WTC11 (cell line): ENCODE measurements around the gene TMEM151B. TPM values are rescaled to one million over a fixed set of nuclear protein-coding genes. Genes with fewer than 3 reads are reported as not detected.

Source experiments
- ATAC-seq: fragments of 200-7000 bp; cut with Tn5 transposase; 2 replicates; pipeline ENCODE4 v1.10.0; 2021; ENCODE audit warnings: mild to moderate bottlenecking, moderate library complexity
- CTCF ChIA-PET: fragments of 300-600 bp; sonication (Branson Sonifier 250); formaldehyde crosslinking; loops from one replicate; lab custom pipeline; 2021; ENCODE audit warnings: antibody characterized with exemption; lab: Charles Lee
- POLR2A ChIA-PET: fragments of 350-600 bp; sonication (Branson Sonifier 250); formaldehyde crosslinking; loops from one replicate; lab custom pipeline; 2021; ENCODE audit warnings: antibody characterized with exemption; lab: Charles Lee
- DNase-seq: peaks from one replicate; pipeline ENCODE4 v3.0.0; 2021; ENCODE audit warnings: low spot score
- H3K27ac Mint-ChIP-seq: 2 replicates; pipeline ENCODE4 v1.8.0; 2021; ENCODE audit warnings: mixed read lengths
- H3K27me3 Mint-ChIP-seq: 2 replicates; pipeline ENCODE4 v1.8.0; 2021; ENCODE audit warnings: low read depth, mild to moderate bottlenecking, moderate library complexity, mixed read lengths
- H3K36me3 Mint-ChIP-seq: 2 replicates; pipeline ENCODE4 v1.8.0; 2021; ENCODE audit warnings: mixed read lengths
- H3K4me1 Mint-ChIP-seq: 2 replicates; pipeline ENCODE4 v1.8.0; 2022; ENCODE audit warnings: mixed read lengths
- H3K4me3 Mint-ChIP-seq: 2 replicates; pipeline ENCODE4 v1.8.0; 2021; ENCODE audit warnings: mild to moderate bottlenecking, moderate library complexity, mixed read lengths
- H3K9me3 Mint-ChIP-seq: 2 replicates; pipeline ENCODE4 v1.8.0; 2021; ENCODE audit warnings: mixed read lengths
- CREB1 ChIP-seq: sonication (generic); formaldehyde crosslinking; IDR thresholded peaks from 2 replicates; pipeline ENCODE4 v1.8.0; 2023; ENCODE audit warnings: mild to moderate bottlenecking, missing genetic modification reagents
- CTCF ChIP-seq: fragments of 200-600 bp; IDR thresholded peaks from 2 replicates; pipeline ENCODE4 v1.8.0; 2022; ENCODE audit warnings: antibody characterized with exemption
- ERG ChIP-seq: fragments of 250-450 bp; sonication (Bioruptor Pico); IDR thresholded peaks from 2 replicates; pipeline ENCODE4 v1.8.0; 2021; ENCODE audit warnings: mild to moderate bottlenecking
- ESRRA ChIP-seq: sonication (generic); formaldehyde crosslinking; IDR thresholded peaks from 2 replicates; pipeline ENCODE4 v1.8.1; 2022; ENCODE audit warnings: mild to moderate bottlenecking, missing genetic modification reagents, borderline replicate concordance
- ETV6 ChIP-seq: sonication (generic); formaldehyde crosslinking; IDR thresholded peaks from 2 replicates; pipeline ENCODE4 v1.8.1; 2022; ENCODE audit warnings: mild to moderate bottlenecking, missing genetic modification reagents
- FOXJ3 ChIP-seq: sonication (generic); formaldehyde crosslinking; IDR thresholded peaks from 2 replicates; pipeline ENCODE4 v1.9.0; 2021; ENCODE audit warnings: missing genetic modification reagents, mild to moderate bottlenecking, borderline replicate concordance
- FOXP1 ChIP-seq: sonication (generic); formaldehyde crosslinking; IDR thresholded peaks from 2 replicates; pipeline ENCODE4 v1.8.0; 2022; ENCODE audit warnings: missing genetic modification reagents, mild to moderate bottlenecking, moderate library complexity, borderline replicate concordance
- IRF2 ChIP-seq: sonication (generic); formaldehyde crosslinking; IDR thresholded peaks from 2 replicates; pipeline ENCODE4 v1.8.0; 2022; ENCODE audit warnings: low read depth, missing genetic modification reagents, borderline replicate concordance
- JUN ChIP-seq: sonication (generic); formaldehyde crosslinking; IDR thresholded peaks from 2 replicates; pipeline ENCODE4 v1.8.0; 2023; ENCODE audit warnings: mild to moderate bottlenecking, missing genetic modification reagents
- NR3C1 ChIP-seq: sonication (generic); formaldehyde crosslinking; conservative IDR thresholded peaks from 2 replicates; pipeline ENCODE4 v1.8.1; 2023; ENCODE audit warnings: low read depth, mild to moderate bottlenecking, missing genetic modification reagents
- PRRX2 ChIP-seq: fragments of 250-450 bp; sonication (Bioruptor Pico); IDR thresholded peaks from 2 replicates; pipeline ENCODE4 v1.8.0; 2021; ENCODE audit warnings: mild to moderate bottlenecking
- SMAD3 ChIP-seq: sonication (generic); formaldehyde crosslinking; IDR thresholded peaks from 2 replicates; pipeline ENCODE4 v1.8.0; 2022; ENCODE audit warnings: missing genetic modification reagents, mild to moderate bottlenecking, borderline replicate concordance
- SP1 ChIP-seq: sonication (generic); formaldehyde crosslinking; conservative IDR thresholded peaks from 2 replicates; pipeline ENCODE4 v1.8.1; 2022; ENCODE audit warnings: missing genetic modification reagents
- ZNF671 ChIP-seq: fragments of 250-450 bp; sonication (Bioruptor Pico); IDR thresholded peaks from 2 replicates; pipeline ENCODE4 v1.8.0; 2021; ENCODE audit warnings: mild to moderate bottlenecking
- total RNA-seq: library from RNA; stranded (reverse); gene quantifications from 3 replicates; pipeline ENCODE4 v1.2.3, GENCODE V29; 2021
- TF ChIP-seq, protein P1 (sequence below): fragments of 250-450 bp; sonication (Bioruptor Pico); IDR thresholded peaks from 2 replicates; pipeline ENCODE4 v1.9.0; 2021; ENCODE audit warnings: mild to moderate bottlenecking, borderline replicate concordance
- TF ChIP-seq, protein P2 (sequence below): sonication (generic); formaldehyde crosslinking; IDR thresholded peaks from 2 replicates; pipeline ENCODE4 v1.8.1; 2022; ENCODE audit warnings: low read depth, mild to moderate bottlenecking, moderate library complexity, missing genetic modification reagents, borderline replicate concordance
- TF ChIP-seq, protein P3 (sequence below): sonication (generic); formaldehyde crosslinking; IDR thresholded peaks from 2 replicates; pipeline ENCODE4 v1.8.1; 2023; ENCODE audit warnings: mild to moderate bottlenecking, missing genetic modification reagents
- TF ChIP-seq, protein P4 (sequence below): fragments of 250-450 bp; sonication (Bioruptor Pico); IDR thresholded peaks from 2 replicates; pipeline ENCODE4 v1.9.0; 2021; ENCODE audit warnings: moderate library complexity, mild to moderate bottlenecking, inconsistent platforms, borderline replicate concordance
- TF ChIP-seq, protein P5 (sequence below): sonication (generic); formaldehyde crosslinking; IDR thresholded peaks from 2 replicates; pipeline ENCODE4 v1.8.0; 2022; ENCODE audit warnings: mild to moderate bottlenecking, missing genetic modification reagents

Gene TMEM151B
- total RNA-seq, 1 experiment from 2014 or later = 5.5 TPM

DNA sequence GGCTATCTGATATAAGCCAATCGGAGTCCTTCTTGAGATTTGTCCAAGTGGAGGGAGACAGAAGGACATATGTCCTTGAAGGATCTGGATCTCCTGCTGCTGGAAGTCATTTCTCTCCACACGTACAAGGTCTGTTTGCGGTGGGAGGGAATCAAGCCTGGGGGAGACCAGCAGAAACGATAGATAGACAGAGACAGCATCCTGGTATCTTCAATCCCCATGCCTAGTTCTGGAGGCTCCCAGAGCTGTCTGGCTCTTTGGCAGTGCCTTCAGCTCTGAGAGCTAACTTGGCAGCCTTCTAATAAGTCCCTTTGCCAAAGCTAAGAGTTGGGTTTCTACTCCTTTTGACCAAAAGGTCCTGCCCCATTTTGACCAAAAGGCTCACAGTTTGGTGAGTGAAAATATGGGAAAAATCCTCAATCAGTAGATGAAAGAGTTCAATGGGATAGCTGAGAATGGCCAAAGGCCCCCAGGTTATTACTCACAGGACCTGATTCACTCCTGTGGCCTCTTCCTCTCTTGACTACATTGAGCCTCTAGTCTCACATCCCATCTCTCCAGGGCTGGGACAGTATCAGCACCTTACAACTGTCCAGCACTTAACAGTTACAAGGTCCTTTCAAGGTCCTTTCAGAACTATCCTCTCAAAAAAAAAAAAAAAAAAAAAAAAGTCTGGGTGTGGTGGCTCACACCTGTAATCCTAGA is 22.6 kb downstream of the TMEM151B start:
- no peak for TF ChIP-seq PRRX2 (CRISPR knock-in tag)
- TF ChIP-seq, protein P1, sequence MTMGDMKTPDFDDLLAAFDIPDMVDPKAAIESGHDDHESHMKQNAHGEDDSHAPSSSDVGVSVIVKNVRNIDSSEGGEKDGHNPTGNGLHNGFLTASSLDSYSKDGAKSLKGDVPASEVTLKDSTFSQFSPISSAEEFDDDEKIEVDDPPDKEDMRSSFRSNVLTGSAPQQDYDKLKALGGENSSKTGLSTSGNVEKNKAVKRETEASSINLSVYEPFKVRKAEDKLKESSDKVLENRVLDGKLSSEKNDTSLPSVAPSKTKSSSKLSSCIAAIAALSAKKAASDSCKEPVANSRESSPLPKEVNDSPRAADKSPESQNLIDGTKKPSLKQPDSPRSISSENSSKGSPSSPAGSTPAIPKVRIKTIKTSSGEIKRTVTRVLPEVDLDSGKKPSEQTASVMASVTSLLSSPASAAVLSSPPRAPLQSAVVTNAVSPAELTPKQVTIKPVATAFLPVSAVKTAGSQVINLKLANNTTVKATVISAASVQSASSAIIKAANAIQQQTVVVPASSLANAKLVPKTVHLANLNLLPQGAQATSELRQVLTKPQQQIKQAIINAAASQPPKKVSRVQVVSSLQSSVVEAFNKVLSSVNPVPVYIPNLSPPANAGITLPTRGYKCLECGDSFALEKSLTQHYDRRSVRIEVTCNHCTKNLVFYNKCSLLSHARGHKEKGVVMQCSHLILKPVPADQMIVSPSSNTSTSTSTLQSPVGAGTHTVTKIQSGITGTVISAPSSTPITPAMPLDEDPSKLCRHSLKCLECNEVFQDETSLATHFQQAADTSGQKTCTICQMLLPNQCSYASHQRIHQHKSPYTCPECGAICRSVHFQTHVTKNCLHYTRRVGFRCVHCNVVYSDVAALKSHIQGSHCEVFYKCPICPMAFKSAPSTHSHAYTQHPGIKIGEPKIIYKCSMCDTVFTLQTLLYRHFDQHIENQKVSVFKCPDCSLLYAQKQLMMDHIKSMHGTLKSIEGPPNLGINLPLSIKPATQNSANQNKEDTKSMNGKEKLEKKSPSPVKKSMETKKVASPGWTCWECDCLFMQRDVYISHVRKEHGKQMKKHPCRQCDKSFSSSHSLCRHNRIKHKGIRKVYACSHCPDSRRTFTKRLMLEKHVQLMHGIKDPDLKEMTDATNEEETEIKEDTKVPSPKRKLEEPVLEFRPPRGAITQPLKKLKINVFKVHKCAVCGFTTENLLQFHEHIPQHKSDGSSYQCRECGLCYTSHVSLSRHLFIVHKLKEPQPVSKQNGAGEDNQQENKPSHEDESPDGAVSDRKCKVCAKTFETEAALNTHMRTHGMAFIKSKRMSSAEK = no peak
- TF ChIP-seq, protein P2, sequence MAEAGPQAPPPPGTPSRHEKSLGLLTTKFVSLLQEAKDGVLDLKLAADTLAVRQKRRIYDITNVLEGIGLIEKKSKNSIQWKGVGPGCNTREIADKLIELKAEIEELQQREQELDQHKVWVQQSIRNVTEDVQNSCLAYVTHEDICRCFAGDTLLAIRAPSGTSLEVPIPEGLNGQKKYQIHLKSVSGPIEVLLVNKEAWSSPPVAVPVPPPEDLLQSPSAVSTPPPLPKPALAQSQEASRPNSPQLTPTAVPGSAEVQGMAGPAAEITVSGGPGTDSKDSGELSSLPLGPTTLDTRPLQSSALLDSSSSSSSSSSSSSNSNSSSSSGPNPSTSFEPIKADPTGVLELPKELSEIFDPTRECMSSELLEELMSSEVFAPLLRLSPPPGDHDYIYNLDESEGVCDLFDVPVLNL (CRISPR knock-in tag) = no peak
- TF ChIP-seq FOXJ3 (CRISPR knock-in tag) = no peak
- TF ChIP-seq, protein P3, sequence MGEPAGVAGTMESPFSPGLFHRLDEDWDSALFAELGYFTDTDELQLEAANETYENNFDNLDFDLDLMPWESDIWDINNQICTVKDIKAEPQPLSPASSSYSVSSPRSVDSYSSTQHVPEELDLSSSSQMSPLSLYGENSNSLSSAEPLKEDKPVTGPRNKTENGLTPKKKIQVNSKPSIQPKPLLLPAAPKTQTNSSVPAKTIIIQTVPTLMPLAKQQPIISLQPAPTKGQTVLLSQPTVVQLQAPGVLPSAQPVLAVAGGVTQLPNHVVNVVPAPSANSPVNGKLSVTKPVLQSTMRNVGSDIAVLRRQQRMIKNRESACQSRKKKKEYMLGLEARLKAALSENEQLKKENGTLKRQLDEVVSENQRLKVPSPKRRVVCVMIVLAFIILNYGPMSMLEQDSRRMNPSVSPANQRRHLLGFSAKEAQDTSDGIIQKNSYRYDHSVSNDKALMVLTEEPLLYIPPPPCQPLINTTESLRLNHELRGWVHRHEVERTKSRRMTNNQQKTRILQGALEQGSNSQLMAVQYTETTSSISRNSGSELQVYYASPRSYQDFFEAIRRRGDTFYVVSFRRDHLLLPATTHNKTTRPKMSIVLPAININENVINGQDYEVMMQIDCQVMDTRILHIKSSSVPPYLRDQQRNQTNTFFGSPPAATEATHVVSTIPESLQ (CRISPR knock-in tag) = no peak
- no peak for TF ChIP-seq CTCF
- TF ChIP-seq IRF2 (CRISPR knock-in tag) = no peak
- no peak for TF ChIP-seq ESRRA
- no peak for TF ChIP-seq SMAD3 (CRISPR knock-in tag)
- TF ChIP-seq ERG (CRISPR knock-in tag) = no peak
- no peak for TF ChIP-seq FOXP1 (CRISPR knock-in tag)
- TF ChIP-seq SP1 (CRISPR knock-in tag) = no peak
- TF ChIP-seq CREB1 (CRISPR knock-in tag) = no peak
- TF ChIP-seq ETV6 (CRISPR knock-in tag) = no peak
- TF ChIP-seq NR3C1 = no peak
- TF ChIP-seq, protein P4, sequence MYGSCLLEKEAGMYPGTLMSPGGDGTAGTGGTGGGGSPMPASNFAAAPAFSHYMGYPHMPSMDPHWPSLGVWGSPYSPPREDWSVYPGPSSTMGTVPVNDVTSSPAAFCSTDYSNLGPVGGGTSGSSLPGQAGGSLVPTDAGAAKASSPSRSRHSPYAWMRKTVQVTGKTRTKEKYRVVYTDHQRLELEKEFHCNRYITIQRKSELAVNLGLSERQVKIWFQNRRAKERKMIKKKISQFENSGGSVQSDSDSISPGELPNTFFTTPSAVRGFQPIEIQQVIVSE (CRISPR knock-in tag) = no peak
- no peak for TF ChIP-seq JUN (CRISPR knock-in tag)
- TF ChIP-seq, protein P5, sequence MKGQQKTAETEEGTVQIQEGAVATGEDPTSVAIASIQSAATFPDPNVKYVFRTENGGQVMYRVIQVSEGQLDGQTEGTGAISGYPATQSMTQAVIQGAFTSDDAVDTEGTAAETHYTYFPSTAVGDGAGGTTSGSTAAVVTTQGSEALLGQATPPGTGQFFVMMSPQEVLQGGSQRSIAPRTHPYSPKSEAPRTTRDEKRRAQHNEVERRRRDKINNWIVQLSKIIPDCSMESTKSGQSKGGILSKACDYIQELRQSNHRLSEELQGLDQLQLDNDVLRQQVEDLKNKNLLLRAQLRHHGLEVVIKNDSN (CRISPR knock-in tag) = no peak
- no peak for TF ChIP-seq ZNF671
- TF ChIP-seq, all 79 proteins: peak for 0
- Mint-ChIP-seq H3K27me3 (peaks cover 43% of the 10 kb centered on the region), H3K36me3 (no peaks in the 10 kb centered on the region), H3K9me3 (no peaks in the 10 kb centered on the region), H3K4me3 (no peak overlapping the region), H3K4me1 (peaks cover 6% of the 10 kb centered on the region), H3K27ac (no peak overlapping the region)
- CTCF ChIA-PET = interaction anchor here (0.7 to 5.2 kb wide), 5 partner anchors 12 to 56 kb away, joined by 4 to 26 read pairs (median 9); partner anchors contain the start of gene AARS2
- POLR2A ChIA-PET = interaction anchor here (0.7 kb wide), 2 partner anchors 24 to 26 kb away, joined by 4 to 7 read pairs; no protein-coding TSS in a partner anchor
- no peak for DNase-seq
- ATAC-seq = no peak
